Endometrial microvascular endothelial cells (primary cell): ENCODE measurements around the gene PSMD11. TPM values are rescaled to one million over a fixed set of nuclear protein-coding genes. Genes with fewer than 3 reads are reported as not detected.

ENCODE experiments used
- in situ Hi-C: cut with HindIII; loops from 2 replicates; pipeline ENCODE4 v1.10.0; 2017; ENCODE audit warnings: low sequenced_read_pairs, low pct_unique_long_range_greater_than_20kb; ENCODE audit errors: inconsistent ontology term
- total RNA-seq: library from RNA; depleted of rRNA; stranded (reverse); fragments of >200 nt; gene quantifications from one replicate; pipeline ENCODE4 v1.2.3, GENCODE V29; 2015; ENCODE audit errors: inconsistent ontology term

Gene PSMD11
- total RNA-seq, 1 donor from 2014 or later = 119 TPM

- in situ Hi-C loops = no loop called here
These were observed 43.3 kb downstream of the PSMD11 start for GRCh38 chr17:32487473-32488176.

GRCh38 chr17:32488177-32488542, 43.9 kb downstream of the PSMD11 start:
- in situ Hi-C loops = no loop called here

DNA sequence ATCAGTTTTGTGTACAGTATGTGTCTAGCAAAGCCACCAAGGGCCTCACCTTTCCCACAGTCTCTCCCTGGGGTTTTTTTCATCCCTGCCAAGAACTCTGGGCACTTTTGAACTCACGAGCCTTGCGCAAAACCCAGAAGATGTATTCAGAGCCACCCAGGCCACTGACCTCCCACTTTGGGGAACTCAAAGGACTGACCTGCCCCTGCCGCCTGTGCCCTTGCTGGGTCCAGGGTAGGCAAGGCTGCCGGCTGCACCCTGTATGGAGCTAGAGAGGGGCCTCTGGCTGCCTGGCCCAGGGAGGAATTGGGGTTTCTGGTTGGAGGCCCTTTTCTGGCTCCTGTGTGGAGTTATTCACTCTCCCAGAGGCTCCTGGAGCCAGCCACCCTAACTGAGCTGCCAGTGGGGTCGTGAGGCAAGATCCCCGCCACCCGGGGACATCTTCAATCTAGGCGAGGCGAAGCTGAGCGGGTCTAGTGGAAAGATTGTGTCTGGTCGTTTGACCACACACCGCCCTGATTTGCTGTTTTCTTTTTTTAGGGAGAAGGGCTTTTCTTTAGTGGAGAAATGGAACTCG, 44.4 kb downstream of the PSMD11 start:
- in situ Hi-C loops = no loop called here

- in situ Hi-C loops = no loop called here
These were observed 45.2 kb downstream of the PSMD11 start for GRCh38 chr17:32489320-32490100.

DNA sequence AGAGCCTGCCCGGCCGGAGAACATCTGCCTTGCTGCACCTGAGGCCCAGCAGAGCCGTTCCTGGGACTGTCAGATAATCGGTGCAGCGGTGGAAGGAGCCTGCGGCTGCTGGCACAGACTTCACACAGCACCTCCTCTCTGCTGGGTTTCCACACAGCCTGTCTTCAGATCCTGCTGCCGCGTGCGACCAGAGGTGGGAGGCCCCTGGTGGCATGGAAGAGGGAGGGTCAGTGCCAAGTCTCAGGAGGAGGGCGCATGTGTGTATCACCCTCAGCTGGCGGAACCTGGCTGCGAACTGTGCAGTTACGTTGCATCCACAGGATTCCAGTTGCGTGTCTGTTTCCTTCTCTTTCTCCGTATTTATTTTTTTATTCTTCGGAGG, 45.8 kb downstream of the PSMD11 start:
- in situ Hi-C loops = no loop called here

DNA sequence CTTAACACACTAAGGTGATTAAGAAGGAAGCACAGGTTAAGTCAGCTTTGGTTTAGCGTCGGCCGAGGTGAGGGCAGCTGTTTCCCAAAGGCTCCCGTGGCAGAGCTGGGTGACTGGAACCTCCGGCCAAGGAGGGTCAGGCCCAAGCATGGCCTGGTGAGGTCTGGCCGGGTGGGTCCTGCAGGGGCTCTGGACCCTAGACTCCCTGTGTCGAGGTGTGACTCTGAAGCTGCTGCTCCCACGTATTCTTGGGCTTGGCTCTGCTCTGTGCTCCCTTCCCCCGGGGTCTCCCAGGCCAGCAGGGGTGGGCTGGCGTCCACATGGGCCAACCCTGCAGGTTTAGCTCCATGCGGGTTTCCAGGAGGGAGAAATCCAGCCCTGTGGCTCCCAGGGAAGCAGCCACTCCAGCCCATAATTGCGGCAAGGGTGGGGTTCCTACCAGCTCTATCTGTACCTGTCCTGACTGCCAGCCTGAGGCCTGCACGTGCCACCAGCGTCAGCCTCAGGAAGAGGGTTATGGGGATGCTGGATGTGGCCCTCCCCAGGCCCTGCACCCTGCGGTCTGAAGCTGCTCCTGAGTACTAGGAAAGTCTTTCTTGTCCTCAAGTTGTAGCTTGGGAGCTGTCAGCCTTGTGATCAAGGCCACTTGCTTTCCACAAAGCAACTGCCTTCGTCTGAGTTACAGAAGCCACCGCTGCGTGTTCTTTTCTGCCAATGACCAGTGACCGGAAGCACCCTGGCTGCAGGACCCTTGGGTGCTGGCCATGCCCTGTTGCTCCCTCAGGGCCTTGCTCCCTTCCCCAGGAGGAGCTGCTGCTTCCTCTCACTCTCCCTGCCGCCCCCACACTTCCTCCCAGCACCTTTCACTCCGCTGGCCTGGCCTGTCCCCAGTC, 47.3 kb downstream of the PSMD11 start:
- in situ Hi-C loops = no loop called here

GRCh38 chr17:32492264-32492589, 47.9 kb downstream of the PSMD11 start:
- in situ Hi-C loops = no loop called here

DNA sequence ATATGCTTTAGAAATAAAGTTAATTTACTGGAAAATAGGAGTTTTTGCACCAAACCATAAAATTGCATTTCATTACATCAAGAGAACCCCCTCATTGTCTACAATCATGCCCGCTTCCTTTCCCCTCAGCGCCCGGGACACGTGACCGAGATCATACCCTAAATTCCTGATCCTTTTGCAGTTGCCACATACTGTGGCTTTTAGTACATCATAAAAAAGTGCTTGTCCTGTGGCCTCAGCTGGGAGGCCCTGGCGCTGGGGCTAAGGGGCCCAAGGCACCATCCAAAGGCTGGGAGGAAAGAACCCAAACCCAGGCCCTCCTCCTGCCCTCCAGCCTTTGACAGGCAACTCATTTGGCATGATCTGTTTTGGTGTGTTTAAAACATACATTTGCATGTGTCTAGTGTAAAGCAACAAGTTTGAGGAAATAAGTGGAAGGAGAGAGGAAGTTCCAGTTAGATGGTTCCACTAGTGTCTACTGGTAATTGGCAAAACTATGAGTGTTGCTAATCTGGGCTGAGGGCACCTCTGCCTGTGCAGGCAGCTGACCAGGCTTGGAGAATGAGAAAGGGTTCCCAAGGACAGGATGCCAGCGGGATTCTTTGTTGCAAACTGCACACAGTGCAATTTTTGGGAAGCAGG, 48.5 kb downstream of the PSMD11 start:
- in situ Hi-C loops = no loop called here

DNA sequence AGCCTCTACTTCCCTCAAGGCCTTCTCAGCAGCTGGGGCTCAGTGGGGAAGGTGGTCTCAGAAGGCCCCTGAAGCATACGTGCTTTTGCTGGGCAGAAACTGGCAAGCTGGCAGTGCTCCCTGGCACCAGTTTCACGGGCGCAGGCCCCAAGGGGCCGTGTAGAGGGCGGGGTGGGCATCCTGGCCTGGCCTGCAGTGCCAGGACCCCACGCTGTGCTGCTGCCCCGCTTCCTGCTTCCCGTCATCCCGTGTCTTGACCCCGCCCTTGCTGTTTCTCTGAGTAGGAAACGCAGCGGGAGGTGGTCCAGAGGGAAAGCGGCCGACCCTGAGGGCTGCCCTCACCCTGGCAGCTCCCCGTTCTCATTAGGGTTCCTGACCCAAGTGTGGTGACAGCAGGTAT, 49.3 kb downstream of the PSMD11 start:
- in situ Hi-C loops = no loop called here

DNA sequence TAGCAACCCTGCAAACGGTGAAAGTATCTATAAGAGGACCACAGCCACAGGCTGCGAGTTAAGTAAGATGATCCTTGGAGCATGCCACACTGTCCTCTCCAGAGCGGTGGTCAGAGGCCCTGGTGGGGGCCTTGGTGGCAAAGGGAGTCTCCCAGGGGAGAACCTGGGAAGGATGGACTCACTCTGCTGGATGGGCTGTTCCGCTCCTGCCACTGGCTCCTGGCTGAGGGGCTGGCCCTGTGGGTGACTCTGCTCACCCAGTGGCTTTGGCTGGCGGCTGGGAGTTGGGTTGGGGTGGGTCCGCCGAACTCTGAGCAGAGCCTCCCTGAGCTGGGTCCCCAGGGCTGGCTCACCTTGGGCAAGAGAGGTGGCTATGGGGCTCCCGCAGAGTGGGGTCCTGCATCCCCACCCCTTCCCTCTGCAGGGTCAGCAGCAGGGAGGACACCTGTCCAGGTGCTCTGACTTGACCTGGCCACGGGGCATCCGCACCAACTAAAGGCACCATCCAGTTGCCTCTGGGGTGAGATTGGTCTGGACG, 49.7 kb downstream of the PSMD11 start:
- in situ Hi-C loops = no loop called here

DNA sequence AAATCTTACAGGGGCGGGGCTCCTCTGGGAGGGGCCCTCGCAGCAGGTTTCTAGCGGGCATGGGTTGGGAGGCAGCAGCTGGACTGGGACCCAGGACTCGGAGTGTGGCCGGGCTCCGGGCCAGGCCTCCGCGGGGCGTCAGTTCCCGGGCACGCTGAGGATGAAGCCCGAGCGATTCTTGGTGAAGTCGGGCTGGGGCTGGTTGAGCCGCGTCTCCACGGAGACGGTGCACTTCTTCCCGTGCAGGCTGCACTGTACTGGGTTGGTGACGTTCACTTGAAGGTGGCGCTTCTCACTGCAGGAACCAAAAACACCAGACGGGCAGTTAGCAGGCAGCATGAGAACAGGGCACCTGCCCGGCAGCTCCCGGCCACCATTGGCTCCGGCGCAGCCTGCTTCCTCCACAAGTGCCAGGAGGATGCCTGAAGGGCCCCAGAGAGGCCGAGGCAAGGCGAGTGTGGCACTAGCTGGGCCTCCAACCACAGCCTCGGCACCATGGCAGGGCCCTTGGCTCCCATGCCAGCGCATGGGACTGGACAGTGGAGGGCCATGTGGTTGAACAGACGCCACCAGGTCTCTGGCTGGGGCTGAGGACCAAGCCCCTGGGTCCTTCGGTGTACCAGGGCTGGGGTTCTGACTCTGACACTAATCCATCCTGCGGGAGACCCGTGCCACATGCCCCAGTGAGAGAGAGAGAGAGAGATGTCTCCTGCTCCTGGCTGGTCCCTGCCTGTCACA, 50.5 kb downstream of the PSMD11 start:
- in situ Hi-C loops = no loop called here

DNA sequence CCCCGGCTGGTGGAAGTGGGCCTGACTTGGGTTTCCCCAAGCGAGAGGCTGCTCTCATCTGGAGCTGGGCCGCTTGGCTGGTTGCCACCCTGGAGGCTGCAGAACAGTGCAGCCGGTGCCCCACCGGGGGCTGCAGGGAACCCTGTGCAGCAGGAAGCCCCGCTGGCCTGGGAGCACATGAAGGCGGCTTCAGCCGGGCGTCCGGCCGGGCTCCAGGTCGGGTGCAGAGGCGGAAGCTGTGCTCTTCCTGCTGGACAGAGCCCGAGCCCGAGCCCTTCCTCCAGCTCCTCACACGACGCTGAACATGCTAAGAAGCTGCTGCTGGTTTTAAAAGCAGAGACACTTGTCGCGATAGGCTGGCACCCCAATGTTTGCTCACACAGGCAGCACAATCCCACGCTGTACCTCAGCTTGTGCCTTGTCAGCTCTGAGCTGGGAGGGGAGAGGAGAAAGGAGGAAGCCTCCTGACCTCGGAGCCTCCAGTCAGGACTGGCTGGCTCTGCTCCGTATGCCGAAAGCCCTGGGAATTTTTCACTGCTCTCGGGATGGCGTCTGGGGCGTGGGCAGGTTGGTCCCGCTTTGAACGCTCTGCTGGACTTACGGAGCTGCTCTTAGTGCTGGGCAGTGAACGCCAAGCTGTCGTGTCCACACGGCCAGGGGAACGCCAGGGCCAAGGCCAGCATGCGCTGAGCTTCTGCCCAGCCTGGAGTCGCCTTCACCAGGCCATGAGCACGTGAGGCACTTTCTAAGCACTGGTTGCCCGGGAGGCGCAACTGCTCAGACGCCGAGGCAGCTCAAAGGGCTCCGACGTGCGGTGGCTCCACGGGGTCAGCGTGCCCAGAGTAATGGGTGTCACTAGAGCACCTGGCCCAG, 51.3 kb downstream of the PSMD11 start:
- in situ Hi-C loops = no loop called here

DNA sequence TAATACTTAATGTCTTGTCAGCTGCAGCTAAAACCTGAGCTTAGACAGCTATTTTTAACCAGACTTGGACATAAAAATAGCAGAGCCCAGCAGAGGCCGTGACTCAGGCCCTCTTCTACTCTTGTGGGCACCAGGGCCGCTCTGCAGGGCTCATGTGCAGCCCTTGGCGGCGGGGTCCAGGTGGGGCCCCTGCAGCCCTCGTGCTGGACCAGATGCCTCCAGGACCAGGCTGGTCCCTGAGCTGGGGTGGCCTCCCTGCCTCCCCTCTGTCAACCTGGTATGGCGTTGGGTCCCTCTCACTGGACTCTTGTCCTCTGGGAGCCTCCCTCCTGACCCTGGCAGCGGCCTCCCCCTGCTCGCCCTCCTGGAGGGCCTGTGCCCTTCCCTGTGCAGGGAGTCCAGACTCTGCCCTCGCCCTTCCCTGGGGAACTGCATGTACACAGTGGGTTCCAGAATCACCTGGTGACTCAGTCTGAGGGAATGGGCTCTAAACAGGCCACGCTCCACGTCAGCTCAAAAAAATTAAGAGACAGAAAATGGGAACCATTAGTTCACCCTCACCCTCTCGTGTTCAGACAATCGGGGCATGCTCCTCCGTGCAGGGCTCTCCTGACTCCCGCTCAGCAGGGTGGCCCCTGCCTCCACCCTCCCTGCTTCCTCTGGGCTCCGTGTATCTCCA, 52.2 kb downstream of the PSMD11 start:
- in situ Hi-C loops = no loop called here

DNA sequence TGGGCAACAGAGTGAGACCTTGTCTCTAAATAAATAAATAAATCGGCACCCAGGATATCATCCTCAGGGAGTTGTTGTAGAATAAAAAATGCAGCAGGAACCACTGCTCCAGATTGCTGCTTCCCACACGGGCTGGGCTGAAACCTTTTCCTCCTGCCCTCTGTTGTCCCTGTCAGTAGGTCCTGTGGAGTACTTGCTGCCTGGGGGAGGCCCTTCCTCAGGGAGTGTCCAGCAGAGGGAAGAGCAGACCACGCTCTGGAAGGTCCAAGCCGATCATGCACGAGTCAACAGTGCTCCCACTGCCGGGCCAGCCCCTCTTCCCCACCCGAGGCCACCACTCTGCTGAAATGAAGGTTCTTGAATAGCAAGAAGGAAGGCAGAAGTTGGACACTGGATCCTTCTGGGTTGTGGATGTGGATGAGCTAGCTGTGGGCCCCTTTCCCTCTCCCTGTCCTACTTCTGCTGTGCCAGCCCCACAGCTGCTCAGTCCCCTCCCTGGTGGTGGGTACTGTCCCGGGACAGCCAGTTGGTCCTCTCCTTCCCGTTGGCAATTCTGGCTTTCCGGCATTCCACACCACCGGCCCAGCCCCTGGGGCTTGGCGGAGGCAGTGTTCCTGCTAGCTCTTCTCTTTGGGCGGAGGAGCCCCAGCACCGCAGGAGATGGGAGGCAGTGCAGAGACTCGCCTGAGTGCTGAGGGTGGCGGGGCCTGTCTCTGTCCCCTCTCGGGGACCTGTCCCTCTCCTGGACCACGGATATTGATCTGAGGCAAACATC, 53.3 kb downstream of the PSMD11 start:
- in situ Hi-C loops = no loop called here

DNA sequence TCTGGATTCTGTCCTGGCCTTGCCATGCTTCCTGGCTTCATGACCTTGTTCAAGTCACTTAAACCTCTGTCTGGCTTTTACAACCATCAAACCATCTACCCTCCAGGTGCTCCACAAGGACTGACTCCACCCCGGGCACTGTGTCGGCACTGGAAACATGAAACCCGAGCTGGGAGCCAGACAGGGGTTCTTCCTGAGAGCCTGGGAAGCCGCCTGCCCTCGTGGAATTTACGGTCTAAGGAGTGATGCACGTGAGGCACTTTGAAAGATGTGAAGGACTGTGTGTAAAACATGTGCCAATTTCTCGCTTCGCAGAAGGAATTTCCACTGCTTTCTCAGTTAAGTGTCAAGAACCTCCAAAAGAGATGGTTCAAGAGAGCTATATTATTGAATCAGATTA, 54.1 kb downstream of the PSMD11 start:
- in situ Hi-C loops = no loop called here

GRCh38 chr17:32502013-32502412, 57.7 kb downstream of the PSMD11 start:
- in situ Hi-C loops = no loop called here
